CD4-positive, alpha-beta T cell treated with Interleukin-15 for 4 hours (primary cell): ENCODE measurements around the gene IGSF21.
"Not testable (repeated sequence)": the region's sequence is repeated elsewhere in the genome, so short reads cannot be mapped to it uniquely, and the experiment has no call there.

ENCODE experiments used
- DNase-seq: peaks from one replicate; pipeline ENCODE4 v3.0.0-alpha.2; 2020; ENCODE audit warnings: low spot score

Gene IGSF21

GRCh38 chr1:18404460-18404859, 296.9 kb downstream of the IGSF21 start:
- DNase-seq = no peak

- no peak for DNase-seq
Observed at GRCh38 chr1:18407166-18408045, 299.8 kb downstream of the IGSF21 start.

GRCh38 chr1:18408656-18409370, 301.2 kb downstream of the IGSF21 start:
- DNase-seq = no peak

- no peak for DNase-seq
Observed at GRCh38 chr1:18409609-18410237, 302.1 kb downstream of the IGSF21 start.

- DNase-seq = no peak
Observed at GRCh38 chr1:18410407-18410806, 302.8 kb downstream of the IGSF21 start.

GRCh38 chr1:18411321-18411720, 303.7 kb downstream of the IGSF21 start:
- DNase-seq = no peak

- no peak for DNase-seq
Observed at GRCh38 chr1:18411820-18412641, 304.4 kb downstream of the IGSF21 start.

GRCh38 chr1:18412882-18413353, 305.3 kb downstream of the IGSF21 start:
- DNase-seq = no peak

- DNase-seq = no peak
Observed at GRCh38 chr1:18413541-18414305, 306.1 kb downstream of the IGSF21 start.

- no peak for DNase-seq
Observed at GRCh38 chr1:18414321-18414720, 306.7 kb downstream of the IGSF21 start.

- DNase-seq = no peak
Observed at GRCh38 chr1:18414872-18415447, 307.4 kb downstream of the IGSF21 start.

- DNase-seq = no peak
Observed at GRCh38 chr1:18415448-18416027, 307.9 kb downstream of the IGSF21 start.

GRCh38 chr1:18416126-18416525, 308.5 kb downstream of the IGSF21 start:
- not testable (repeated sequence) for DNase-seq

GRCh38 chr1:18417316-18418269, 310.0 kb downstream of the IGSF21 start:
- DNase-seq = no peak

- DNase-seq = no peak
Observed at GRCh38 chr1:18419113-18419844, 311.7 kb downstream of the IGSF21 start.

GRCh38 chr1:18419845-18420184, 312.2 kb downstream of the IGSF21 start:
- DNase-seq = no peak

GRCh38 chr1:18422076-18422777, 314.6 kb downstream of the IGSF21 start:
- no peak for DNase-seq

GRCh38 chr1:18422954-18423353, 315.4 kb downstream of the IGSF21 start:
- DNase-seq = no peak
